Sigmoid colon (tissue), 7 donors: ENCODE measurements around the gene ZNF202. TPM values are rescaled to one million over a fixed set of nuclear protein-coding genes. Genes with fewer than 3 reads are reported as not detected.
"Not testable (repeated sequence)": the region's sequence is repeated elsewhere in the genome, so short reads cannot be mapped to it uniquely, and the experiment has no call there.

Experiments used
- DNase-seq: peaks from one replicate; pipeline ENCODE4 v3.0.0-alpha.2; 2019
- H3K27ac ChIP-seq, 4 donors: fragments of 200-600 bp; sonication (generic); one replicate each; pipeline ENCODE4 v1.5.1; 2016 to 2019; ENCODE audit warnings: mild to moderate bottlenecking in 1 of 4
- H3K27me3 ChIP-seq, 3 donors: fragments of 200-600 bp; sonication (generic); one replicate each; pipeline ENCODE4 v1.5.1; 2019; ENCODE audit warnings: mild to moderate bottlenecking in 1 of 3
- H3K36me3 ChIP-seq, 4 donors: fragments of 200-600 bp; sonication (generic); one replicate each; pipeline ENCODE4 v1.5.1; 2016 to 2019
- H3K4me1 ChIP-seq, 4 donors: fragments of 200-600 bp; sonication (generic); one replicate each; pipeline ENCODE4 v1.5.1; 2017 to 2019
- H3K4me3 ChIP-seq, 4 donors: fragments of 200-600 bp; sonication (generic); one replicate each; pipeline ENCODE4 v1.5.1; 2017 to 2019; ENCODE audit warnings: mild to moderate bottlenecking in 2 of 4, moderate library complexity in 1 of 4
- H3K9me3 ChIP-seq, 4 donors: fragments of 200-600 bp in 3 of 4; sonication (generic) in 3 of 4; one replicate each; pipeline versions ENCODE4 v1.5.1 to v1.6.1; 2013 to 2019
- EP300 ChIP-seq, 4 donors: sonication (generic); formaldehyde crosslinking; IDR thresholded peaks; one replicate each; pipeline ENCODE4 v1.6.1; 2017; ENCODE audit warnings: antibody characterized with exemption in 4 of 4
- POLR2A ChIP-seq, 2 donors: fragments of 450-650 bp; IDR thresholded peaks; one replicate each; pipeline ENCODE4 v1.6.1; 2016; ENCODE audit warnings: antibody characterized with exemption in 2 of 2, mild to moderate bottlenecking in 2 of 2, moderate library complexity in 2 of 2
- POLR2AphosphoS5 ChIP-seq, 4 donors: sonication (generic); formaldehyde crosslinking; IDR thresholded peaks; one replicate each; pipeline ENCODE4 v1.6.1; 2017; ENCODE audit warnings: antibody characterized with exemption in 4 of 4
- WGBS, 2 donors: extraction: QIAGEN DNeasy Blood & Tissue Kit; methylation state at CpG; one replicate each; pipeline ENCODE4 v1.1.7; 2013; 5-methylcytosine and 5-hydroxymethylcytosine counted together
- intact Hi-C: fragments of 100-400 bp; cut with DNase I; formaldehyde crosslinking; loops from one replicate; pipeline ENCODE4 v1.15.1; 2023
- polyA plus RNA-seq, 3 donors: library from polyadenylated mRNA; stranded (reverse); fragments of 200-250 nt; gene quantifications; one replicate each; pipeline ENCODE4 v1.2.3, GENCODE V29; 2013
- total RNA-seq, 4 donors: library from RNA; depleted of rRNA; stranded (reverse); fragments of >200 nt; gene quantifications; one replicate each; pipeline ENCODE4 v1.1.0, GENCODE V29; 2016
- TF ChIP-seq, protein P1 (sequence below), 4 experiments: fragments of 450-650 bp in 3 of 4; fragments of 200-600 bp in 1 of 4; IDR thresholded peaks; one replicate each; pipeline ENCODE4 v1.5.1; 2016 to 2019; ENCODE audit warnings: antibody characterized with exemption in 4 of 4, mild to moderate bottlenecking in 3 of 4, moderate library complexity in 2 of 4
- donor health status: healthy with polysubstance abuse.
- donor health status: Bipolar disorder and iron deficiency.
- donor health status: healthy.

ZNF202 gene
- total and polyA plus RNA-seq, 7 donors = 1.2 to 8.1 (median 6.3) TPM

GRCh38 chr11:123718469-123718868 lies 23.0 kb downstream of the ZNF202 start:
- no peak for DNase-seq
- intact Hi-C loops = no loop called here
- Histone ChIP-seq H3K36me3 (no peaks in the 10 kb centered on the region), H3K9me3 (no peaks in the 10 kb centered on the region), H3K27me3 (peaks cover 0 to 3% (median 0%) of the 10 kb centered on the region in 3 donors), H3K4me3 (no peak overlapping the region), H3K27ac (no peak overlapping the region), H3K4me1 (no peaks in the 10 kb centered on the region)
- TF ChIP-seq, protein P1, sequence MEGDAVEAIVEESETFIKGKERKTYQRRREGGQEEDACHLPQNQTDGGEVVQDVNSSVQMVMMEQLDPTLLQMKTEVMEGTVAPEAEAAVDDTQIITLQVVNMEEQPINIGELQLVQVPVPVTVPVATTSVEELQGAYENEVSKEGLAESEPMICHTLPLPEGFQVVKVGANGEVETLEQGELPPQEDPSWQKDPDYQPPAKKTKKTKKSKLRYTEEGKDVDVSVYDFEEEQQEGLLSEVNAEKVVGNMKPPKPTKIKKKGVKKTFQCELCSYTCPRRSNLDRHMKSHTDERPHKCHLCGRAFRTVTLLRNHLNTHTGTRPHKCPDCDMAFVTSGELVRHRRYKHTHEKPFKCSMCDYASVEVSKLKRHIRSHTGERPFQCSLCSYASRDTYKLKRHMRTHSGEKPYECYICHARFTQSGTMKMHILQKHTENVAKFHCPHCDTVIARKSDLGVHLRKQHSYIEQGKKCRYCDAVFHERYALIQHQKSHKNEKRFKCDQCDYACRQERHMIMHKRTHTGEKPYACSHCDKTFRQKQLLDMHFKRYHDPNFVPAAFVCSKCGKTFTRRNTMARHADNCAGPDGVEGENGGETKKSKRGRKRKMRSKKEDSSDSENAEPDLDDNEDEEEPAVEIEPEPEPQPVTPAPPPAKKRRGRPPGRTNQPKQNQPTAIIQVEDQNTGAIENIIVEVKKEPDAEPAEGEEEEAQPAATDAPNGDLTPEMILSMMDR (IDR thresholded peaks at IDR 0.05) = no peak
- no peak for TF ChIP-seq POLR2A (IDR thresholded peaks at IDR 0.05)
- no peak for TF ChIP-seq POLR2AphosphoS5 (IDR thresholded peaks at IDR 0.05)
- TF ChIP-seq EP300 (IDR thresholded peaks at IDR 0.05) = no peak
- WGBS, 2 donors = 83 to 88% methylated on average over 4 of the region's 4 CpGs

DNA sequence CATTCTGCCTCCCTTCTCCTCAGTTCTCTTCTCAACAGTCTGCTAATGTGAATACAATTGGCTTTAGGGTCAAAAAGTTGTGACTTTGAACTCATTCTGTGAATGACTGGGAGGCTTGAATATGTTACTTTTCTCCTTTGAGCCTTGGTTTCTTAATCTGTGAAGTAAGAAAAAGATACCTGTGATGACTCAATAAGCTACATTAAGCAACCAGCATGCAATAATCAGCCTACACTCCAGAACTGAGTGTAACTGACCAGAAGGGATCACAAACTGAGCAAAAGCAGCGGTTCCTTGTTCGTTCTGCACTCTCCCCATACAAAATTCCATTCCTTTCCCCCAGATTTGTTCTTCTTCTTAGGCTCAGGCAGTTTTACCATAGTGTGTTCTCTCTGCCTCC lies 23.4 kb downstream of the ZNF202 start:
- Histone ChIP-seq H3K27ac (no peak overlapping the region), H3K36me3 (no peaks in the 10 kb centered on the region), H3K4me3 (no peak overlapping the region), H3K27me3 (peaks cover 0 to 3% (median 0%) of the 10 kb centered on the region in 3 donors), H3K4me1 (no peaks in the 10 kb centered on the region), H3K9me3 (no peaks in the 10 kb centered on the region)
- TF ChIP-seq POLR2AphosphoS5 (IDR thresholded peaks at IDR 0.05) = no peak
- no peak for TF ChIP-seq EP300 (IDR thresholded peaks at IDR 0.05)
- no peak for TF ChIP-seq POLR2A (IDR thresholded peaks at IDR 0.05)
- TF ChIP-seq, protein P1 (IDR thresholded peaks at IDR 0.05) = no peak
- WGBS, 2 donors = 73 to 93% methylated on average over 2 of the region's 2 CpGs
- intact Hi-C loops = no loop called here
- no peak for DNase-seq

- DNase-seq, H3K4me3 ChIP-seq, H3K36me3 ChIP-seq, H3K27ac ChIP-seq, H3K9me3 ChIP-seq, H3K27me3 ChIP-seq, intact Hi-C loops, H3K4me1 ChIP-seq: not testable (repeated sequence)
- 74 to 81% methylated on average over 3 of the region's 3 CpGs for WGBS, 2 donors
Observed at GRCh38 chr11:123712627-123713026, 28.8 kb downstream of the ZNF202 start.

DNA sequence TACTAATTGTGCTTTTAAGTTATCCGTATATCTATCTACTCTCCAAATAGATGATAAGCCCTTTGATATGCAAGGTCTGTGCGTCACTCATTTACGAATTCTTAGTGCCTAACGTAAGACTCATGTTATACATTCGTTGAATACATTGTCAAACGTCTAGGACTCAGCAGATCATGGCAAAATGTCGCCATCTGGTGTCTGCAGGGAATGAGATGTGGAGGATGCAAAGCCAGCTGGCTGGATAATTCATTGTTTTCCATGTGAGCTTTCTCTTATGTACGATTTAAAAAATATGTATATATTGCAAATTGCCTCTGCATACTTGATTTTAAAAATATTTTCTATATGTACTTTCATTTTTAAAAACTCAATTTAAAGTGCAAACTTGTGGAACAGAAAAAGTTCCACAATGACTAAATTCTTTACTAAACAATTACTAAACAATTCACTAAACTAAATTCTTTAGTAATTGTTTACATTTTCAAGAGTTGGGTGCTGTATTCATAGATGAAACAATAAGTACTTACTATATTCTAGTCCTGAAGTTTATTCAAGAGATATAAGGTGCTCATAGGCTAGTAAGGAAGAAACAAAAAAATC lies 33.8 kb downstream of the ZNF202 start:
- Histone ChIP-seq H3K27ac (no peak overlapping the region), H3K4me3 (no peak overlapping the region), H3K9me3 (no peaks in the 10 kb centered on the region), H3K4me1 (no peaks in the 10 kb centered on the region), H3K27me3 (peaks cover 0 to 2% (median 0%) of the 10 kb centered on the region in 3 donors), H3K36me3 (no peaks in the 10 kb centered on the region)
- intact Hi-C loops = loop anchor here (1.0 to 10.0 kb wide), 2 partner anchors 127 to 193 kb away; no protein-coding TSS in a partner anchor
- TF ChIP-seq, protein P1 (IDR thresholded peaks at IDR 0.05) = peak; percentile 23 to 54 (median 36)
- no peak for TF ChIP-seq POLR2A (IDR thresholded peaks at IDR 0.05)
- no peak for TF ChIP-seq POLR2AphosphoS5 (IDR thresholded peaks at IDR 0.05)
- WGBS, 2 donors = 3 to 9% methylated on average over 8 of the region's 8 CpGs
- no peak for DNase-seq

- TF ChIP-seq, protein P1 (IDR thresholded peaks at IDR 0.05) = no peak
- no peak for TF ChIP-seq POLR2AphosphoS5 (IDR thresholded peaks at IDR 0.05)
- no peak for TF ChIP-seq POLR2A (IDR thresholded peaks at IDR 0.05)
- Histone ChIP-seq H3K4me3 (no peak overlapping the region), H3K27me3 (peaks cover 0 to 4% (median 0%) of the 10 kb centered on the region in 3 donors), H3K9me3 (no peaks in the 10 kb centered on the region), H3K27ac (no peak overlapping the region), H3K4me1 (no peaks in the 10 kb centered on the region), H3K36me3 (no peaks in the 10 kb centered on the region)
- intact Hi-C loops = loop anchor here (1.0 to 10.0 kb wide), 2 partner anchors 127 to 192 kb away; no protein-coding TSS in a partner anchor
- DNase-seq = no peak
- WGBS, 2 donors = 91 to 94% methylated on average over 3 of the region's 3 CpGs
Observed at GRCh38 chr11:123707206-123707605, 34.3 kb downstream of the ZNF202 start.
